ENCODE results near the gene KRT15.

DNA sequence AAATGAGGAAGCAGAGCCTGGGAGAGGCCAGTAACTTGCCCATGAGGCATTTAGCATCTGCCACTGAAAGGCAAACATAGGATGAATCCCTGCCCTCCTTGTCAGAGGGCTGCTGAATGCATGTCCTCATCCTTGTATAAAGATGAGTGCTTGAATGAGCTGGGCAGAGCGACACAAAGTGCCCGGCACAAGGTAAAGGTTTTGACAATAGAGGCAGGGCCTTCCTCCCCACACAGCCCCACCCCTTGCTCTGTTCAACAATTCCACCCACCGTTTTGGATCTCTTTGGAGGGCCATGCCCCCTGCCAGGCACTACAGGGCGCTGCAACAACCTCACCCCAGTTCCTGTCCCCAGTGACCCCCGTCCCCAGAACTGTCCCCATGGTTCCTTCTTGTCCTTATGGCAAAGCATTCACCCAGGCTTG is 10.8 kb upstream of the KRT15 start:
- TF ChIP-seq, protein P1, sequence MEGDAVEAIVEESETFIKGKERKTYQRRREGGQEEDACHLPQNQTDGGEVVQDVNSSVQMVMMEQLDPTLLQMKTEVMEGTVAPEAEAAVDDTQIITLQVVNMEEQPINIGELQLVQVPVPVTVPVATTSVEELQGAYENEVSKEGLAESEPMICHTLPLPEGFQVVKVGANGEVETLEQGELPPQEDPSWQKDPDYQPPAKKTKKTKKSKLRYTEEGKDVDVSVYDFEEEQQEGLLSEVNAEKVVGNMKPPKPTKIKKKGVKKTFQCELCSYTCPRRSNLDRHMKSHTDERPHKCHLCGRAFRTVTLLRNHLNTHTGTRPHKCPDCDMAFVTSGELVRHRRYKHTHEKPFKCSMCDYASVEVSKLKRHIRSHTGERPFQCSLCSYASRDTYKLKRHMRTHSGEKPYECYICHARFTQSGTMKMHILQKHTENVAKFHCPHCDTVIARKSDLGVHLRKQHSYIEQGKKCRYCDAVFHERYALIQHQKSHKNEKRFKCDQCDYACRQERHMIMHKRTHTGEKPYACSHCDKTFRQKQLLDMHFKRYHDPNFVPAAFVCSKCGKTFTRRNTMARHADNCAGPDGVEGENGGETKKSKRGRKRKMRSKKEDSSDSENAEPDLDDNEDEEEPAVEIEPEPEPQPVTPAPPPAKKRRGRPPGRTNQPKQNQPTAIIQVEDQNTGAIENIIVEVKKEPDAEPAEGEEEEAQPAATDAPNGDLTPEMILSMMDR (conservative IDR thresholded peaks at IDR 0.05; ENCODE audit: low read length), result no peak
- TF ChIP-seq EZH2phosphoT487 (IDR thresholded peaks at IDR 0.05; ENCODE audit: borderline replicate concordance), result no peak

Data from Loucy (cell line).